HG03558 (cell line): ENCODE results near the gene DDAH2.
"Not testable (repeated sequence)": the region's sequence is repeated elsewhere in the genome, so short reads cannot be mapped to it uniquely, and the experiment has no call there.

ENCODE experiments used
- ATAC-seq: cut with Tn5 transposase; IDR thresholded peaks from one replicate; pipeline ENCODE4 v1.9.1; 2021; ENCODE audit warnings: moderate number of reproducible peaks; ENCODE audit not compliant: unreplicated experiment; ENCODE audit errors: extremely low read depth

Gene DDAH2

GRCh38 chr6:31717499-31718222 lies 11.4 kb downstream of the DDAH2 start:
- no peak for ATAC-seq

- ATAC-seq, result no peak
These were observed 13.8 kb downstream of the DDAH2 start, which contains the start of gene LY6G6D for GRCh38 chr6:31715022-31715958. Gene LY6G6D (plus strand): TSS chr6:31715348. CDS start chr6:31715356, 8 bp downstream.

GRCh38 chr6:31713991-31714684 lies 15.0 kb downstream of the DDAH2 start:
- ATAC-seq, result no peak

- no peak for ATAC-seq
These were observed 15.6 kb downstream of the DDAH2 start for GRCh38 chr6:31713465-31713864.

- ATAC-seq, result no peak
These were observed 16.8 kb downstream of the DDAH2 start for GRCh38 chr6:31712296-31712695.

- no peak for ATAC-seq
These were observed 17.9 kb downstream of the DDAH2 start for GRCh38 chr6:31711233-31711632.

GRCh38 chr6:31710523-31711219 lies 18.4 kb downstream of the DDAH2 start:
- no peak for ATAC-seq

- not testable (repeated sequence) for ATAC-seq
These were observed 19.9 kb downstream of the DDAH2 start for GRCh38 chr6:31709157-31709556.

- no peak for ATAC-seq
These were observed 20.9 kb downstream of the DDAH2 start for GRCh38 chr6:31708224-31708623.

GRCh38 chr6:31707701-31708100 lies 21.4 kb downstream of the DDAH2 start:
- no peak for ATAC-seq

- no peak for ATAC-seq
These were observed 22.5 kb downstream of the DDAH2 start, which contains the start of gene LY6G6F for GRCh38 chr6:31706599-31706998. Gene LY6G6F (plus strand): TSS chr6:31706866. CDS start chr6:31706907, 41 bp downstream.

GRCh38 chr6:31705931-31706330 lies 23.2 kb downstream of the DDAH2 start:
- no peak for ATAC-seq

- peak; percentile 80 for ATAC-seq
These were observed 26.0 kb downstream of the DDAH2 start, which contains the start of gene ABHD16A for GRCh38 chr6:31702819-31703716. Gene ABHD16A (minus strand): TSS chr6:31703324. CDS start chr6:31703281, 43 bp downstream.

GRCh38 chr6:31702405-31702818 lies 26.7 kb downstream of the DDAH2 start:
- ATAC-seq, result no peak

GRCh38 chr6:31701666-31702404 lies 27.3 kb downstream of the DDAH2 start:
- ATAC-seq, result no peak

GRCh38 chr6:31700740-31701401 lies 28.2 kb downstream of the DDAH2 start:
- ATAC-seq, result no peak

- ATAC-seq, result no peak
These were observed 31.5 kb downstream of the DDAH2 start for GRCh38 chr6:31697555-31697954.

- ATAC-seq, result no peak
These were observed 35.6 kb downstream of the DDAH2 start for GRCh38 chr6:31693535-31693934.
